ENCODE measurements around the gene RFT1. TPM values are rescaled to one million over a fixed set of nuclear protein-coding genes. Genes with fewer than 3 reads are reported as not detected.

RFT1 gene
- total and polyA plus RNA-seq, 2 of the 13 experiments (the other 11 are each of a cell fraction or from before 2014, with no cell fraction given), result 23.2 to 37.0 TPM

DNA sequence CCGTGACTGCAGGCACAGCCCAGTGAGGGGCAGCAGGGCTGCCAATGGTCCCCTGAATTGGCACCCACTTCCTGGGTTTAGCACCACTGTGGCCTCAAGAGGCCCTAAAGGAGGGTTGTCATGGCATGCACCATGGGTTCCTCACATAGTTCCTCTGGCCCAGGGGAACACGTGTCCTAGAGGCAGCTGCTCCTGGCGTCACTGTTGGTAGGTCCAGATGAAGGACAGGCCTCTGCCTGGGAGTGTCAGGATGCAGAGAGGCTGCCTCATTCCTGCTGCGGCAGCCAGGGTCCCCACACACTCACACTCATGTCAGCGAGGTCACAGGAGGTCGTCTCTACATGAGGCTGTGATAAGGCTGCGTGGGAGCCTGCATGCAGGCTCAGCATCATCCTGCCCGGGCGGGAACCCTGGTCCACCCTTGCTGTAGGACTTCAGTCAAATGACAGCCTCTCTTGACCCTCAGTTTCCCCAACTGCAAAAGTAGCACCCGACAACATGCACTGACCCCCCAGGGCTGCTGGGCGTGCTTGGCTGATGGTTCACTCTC, 58.3 kb downstream of the RFT1 start (continued):
- TF ChIP-seq, protein P1, sequence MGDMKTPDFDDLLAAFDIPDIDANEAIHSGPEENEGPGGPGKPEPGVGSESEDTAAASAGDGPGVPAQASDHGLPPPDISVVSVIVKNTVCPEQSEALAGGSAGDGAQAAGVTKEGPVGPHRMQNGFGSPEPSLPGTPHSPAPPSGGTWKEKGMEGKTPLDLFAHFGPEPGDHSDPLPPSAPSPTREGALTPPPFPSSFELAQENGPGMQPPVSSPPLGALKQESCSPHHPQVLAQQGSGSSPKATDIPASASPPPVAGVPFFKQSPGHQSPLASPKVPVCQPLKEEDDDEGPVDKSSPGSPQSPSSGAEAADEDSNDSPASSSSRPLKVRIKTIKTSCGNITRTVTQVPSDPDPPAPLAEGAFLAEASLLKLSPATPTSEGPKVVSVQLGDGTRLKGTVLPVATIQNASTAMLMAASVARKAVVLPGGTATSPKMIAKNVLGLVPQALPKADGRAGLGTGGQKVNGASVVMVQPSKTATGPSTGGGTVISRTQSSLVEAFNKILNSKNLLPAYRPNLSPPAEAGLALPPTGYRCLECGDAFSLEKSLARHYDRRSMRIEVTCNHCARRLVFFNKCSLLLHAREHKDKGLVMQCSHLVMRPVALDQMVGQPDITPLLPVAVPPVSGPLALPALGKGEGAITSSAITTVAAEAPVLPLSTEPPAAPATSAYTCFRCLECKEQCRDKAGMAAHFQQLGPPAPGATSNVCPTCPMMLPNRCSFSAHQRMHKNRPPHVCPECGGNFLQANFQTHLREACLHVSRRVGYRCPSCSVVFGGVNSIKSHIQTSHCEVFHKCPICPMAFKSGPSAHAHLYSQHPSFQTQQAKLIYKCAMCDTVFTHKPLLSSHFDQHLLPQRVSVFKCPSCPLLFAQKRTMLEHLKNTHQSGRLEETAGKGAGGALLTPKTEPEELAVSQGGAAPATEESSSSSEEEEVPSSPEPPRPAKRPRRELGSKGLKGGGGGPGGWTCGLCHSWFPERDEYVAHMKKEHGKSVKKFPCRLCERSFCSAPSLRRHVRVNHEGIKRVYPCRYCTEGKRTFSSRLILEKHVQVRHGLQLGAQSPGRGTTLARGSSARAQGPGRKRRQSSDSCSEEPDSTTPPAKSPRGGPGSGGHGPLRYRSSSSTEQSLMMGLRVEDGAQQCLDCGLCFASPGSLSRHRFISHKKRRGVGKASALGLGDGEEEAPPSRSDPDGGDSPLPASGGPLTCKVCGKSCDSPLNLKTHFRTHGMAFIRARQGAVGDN (CRISPR knock-in tag; IDR thresholded peaks at IDR 0.05), result peak; percentile 59
- TF ChIP-seq ZNF746 (CRISPR knock-in tag; IDR thresholded peaks at IDR 0.05) (no peak), ZMYM4 (CRISPR knock-in tag; IDR thresholded peaks at IDR 0.05) (0 out of 2 replicates have a peak, but pooled peaks have one; percentile 14), EEA1 (CRISPR knock-in tag; IDR thresholded peaks at IDR 0.05; ENCODE audit: borderline replicate concordance) (no peak), ZNF441 (CRISPR knock-in tag; IDR thresholded peaks at IDR 0.05; ENCODE audit: borderline replicate concordance) (no peak), MAFG (CRISPR knock-in tag; IDR thresholded peaks at IDR 0.05) (0 out of 2 replicates have a peak, but pooled peaks have one; percentile 34), ZNF460 (CRISPR knock-in tag; IDR thresholded peaks at IDR 0.05; ENCODE audit: borderline replicate concordance) (no peak), ZNF577 (CRISPR knock-in tag; IDR thresholded peaks at IDR 0.05; ENCODE audit: borderline replicate concordance, low read depth) (no peak), FOXA3 (CRISPR knock-in tag; IDR thresholded peaks at IDR 0.05) (no peak), ZIK1 (CRISPR knock-in tag; IDR thresholded peaks at IDR 0.05; ENCODE audit: borderline replicate concordance, low read depth) (no peak), FOXC1 (CRISPR knock-in tag; IDR thresholded peaks at IDR 0.05; ENCODE audit: borderline replicate concordance) (peak; percentile 0; the same call in 1 of the 2 replicates), HDAC1 (CRISPR knock-in tag; IDR thresholded peaks at IDR 0.05) (peak; percentile 16; the same call in 1 of the 2 replicates), ZNF274 (CRISPR knock-in tag; IDR thresholded peaks at IDR 0.05) (peak; percentile 28; the same call in 1 of the 2 replicates), NR2F6 (IDR thresholded peaks at IDR 0.05) (no peak), NR2F6 (CRISPR knock-in tag; IDR thresholded peaks at IDR 0.05) (peak; percentile 20; the same call in 1 of the 2 replicates), ZMYM2 (CRISPR knock-in tag; IDR thresholded peaks at IDR 0.05) (0 out of 2 replicates have a peak, but pooled peaks have one; percentile 1)
- TF ChIP-seq, protein P2, sequence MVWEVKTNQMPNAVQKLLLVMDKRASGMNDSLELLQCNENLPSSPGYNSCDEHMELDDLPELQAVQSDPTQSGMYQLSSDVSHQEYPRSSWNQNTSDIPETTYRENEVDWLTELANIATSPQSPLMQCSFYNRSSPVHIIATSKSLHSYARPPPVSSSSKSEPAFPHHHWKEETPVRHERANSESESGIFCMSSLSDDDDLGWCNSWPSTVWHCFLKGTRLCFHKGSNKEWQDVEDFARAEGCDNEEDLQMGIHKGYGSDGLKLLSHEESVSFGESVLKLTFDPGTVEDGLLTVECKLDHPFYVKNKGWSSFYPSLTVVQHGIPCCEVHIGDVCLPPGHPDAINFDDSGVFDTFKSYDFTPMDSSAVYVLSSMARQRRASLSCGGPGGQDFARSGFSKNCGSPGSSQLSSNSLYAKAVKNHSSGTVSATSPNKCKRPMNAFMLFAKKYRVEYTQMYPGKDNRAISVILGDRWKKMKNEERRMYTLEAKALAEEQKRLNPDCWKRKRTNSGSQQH (CRISPR knock-in tag; IDR thresholded peaks at IDR 0.05; ENCODE audit: low read depth), result no peak
- TF ChIP-seq, protein P3, sequence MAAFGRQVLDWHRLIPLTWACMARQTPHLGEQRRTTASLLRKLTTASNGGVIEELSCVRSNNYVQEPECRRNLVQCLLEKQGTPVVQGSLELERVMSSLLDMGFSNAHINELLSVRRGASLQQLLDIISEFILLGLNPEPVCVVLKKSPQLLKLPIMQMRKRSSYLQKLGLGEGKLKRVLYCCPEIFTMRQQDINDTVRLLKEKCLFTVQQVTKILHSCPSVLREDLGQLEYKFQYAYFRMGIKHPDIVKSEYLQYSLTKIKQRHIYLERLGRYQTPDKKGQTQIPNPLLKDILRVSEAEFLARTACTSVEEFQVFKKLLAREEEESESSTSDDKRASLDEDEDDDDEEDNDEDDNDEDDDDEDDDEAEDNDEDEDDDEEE (CRISPR knock-in tag; IDR thresholded peaks at IDR 0.05), result 0 out of 2 replicates have a peak, but pooled peaks have one; percentile 39
- TF ChIP-seq, protein P4, sequence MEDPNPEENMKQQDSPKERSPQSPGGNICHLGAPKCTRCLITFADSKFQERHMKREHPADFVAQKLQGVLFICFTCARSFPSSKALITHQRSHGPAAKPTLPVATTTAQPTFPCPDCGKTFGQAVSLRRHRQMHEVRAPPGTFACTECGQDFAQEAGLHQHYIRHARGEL (CRISPR knock-in tag; IDR thresholded peaks at IDR 0.05), result no peak
- TF ChIP-seq, protein P5, sequence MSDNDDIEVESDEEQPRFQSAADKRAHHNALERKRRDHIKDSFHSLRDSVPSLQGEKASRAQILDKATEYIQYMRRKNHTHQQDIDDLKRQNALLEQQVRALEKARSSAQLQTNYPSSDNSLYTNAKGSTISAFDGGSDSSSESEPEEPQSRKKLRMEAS (IDR thresholded peaks at IDR 0.05), result peak; percentile 65
- TF ChIP-seq, protein P6, sequence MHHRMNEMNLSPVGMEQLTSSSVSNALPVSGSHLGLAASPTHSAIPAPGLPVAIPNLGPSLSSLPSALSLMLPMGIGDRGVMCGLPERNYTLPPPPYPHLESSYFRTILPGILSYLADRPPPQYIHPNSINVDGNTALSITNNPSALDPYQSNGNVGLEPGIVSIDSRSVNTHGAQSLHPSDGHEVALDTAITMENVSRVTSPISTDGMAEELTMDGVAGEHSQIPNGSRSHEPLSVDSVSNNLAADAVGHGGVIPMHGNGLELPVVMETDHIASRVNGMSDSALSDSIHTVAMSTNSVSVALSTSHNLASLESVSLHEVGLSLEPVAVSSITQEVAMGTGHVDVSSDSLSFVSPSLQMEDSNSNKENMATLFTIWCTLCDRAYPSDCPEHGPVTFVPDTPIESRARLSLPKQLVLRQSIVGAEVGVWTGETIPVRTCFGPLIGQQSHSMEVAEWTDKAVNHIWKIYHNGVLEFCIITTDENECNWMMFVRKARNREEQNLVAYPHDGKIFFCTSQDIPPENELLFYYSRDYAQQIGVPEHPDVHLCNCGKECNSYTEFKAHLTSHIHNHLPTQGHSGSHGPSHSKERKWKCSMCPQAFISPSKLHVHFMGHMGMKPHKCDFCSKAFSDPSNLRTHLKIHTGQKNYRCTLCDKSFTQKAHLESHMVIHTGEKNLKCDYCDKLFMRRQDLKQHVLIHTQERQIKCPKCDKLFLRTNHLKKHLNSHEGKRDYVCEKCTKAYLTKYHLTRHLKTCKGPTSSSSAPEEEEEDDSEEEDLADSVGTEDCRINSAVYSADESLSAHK (CRISPR knock-in tag; IDR thresholded peaks at IDR 0.05; ENCODE audit: borderline replicate concordance), result no peak
